Activated CD4-positive, alpha-beta T cell treated with anti-CD3 and anti-CD28 coated beads, Interleukin-2, amount 10 ng/mL, durations not matched to agents 7 days and 5 days (primary cell): ENCODE results near the gene CBLN3. TPM values are rescaled to one million over a fixed set of nuclear protein-coding genes. Genes with fewer than 3 reads are reported as not detected.
"Not testable (repeated sequence)": the region's sequence is repeated elsewhere in the genome, so short reads cannot be mapped to it uniquely, and the experiment has no call there.

Experiments used
- CTCF ChIA-PET: fragments of 350-600 bp; sonication (Branson Sonifier 250); formaldehyde crosslinking; loops from one replicate; lab custom pipeline; 2021; ENCODE audit warnings: antibody characterized with exemption; lab: Charles Lee
- POLR2A ChIA-PET: fragments of 350-600 bp; sonication (Branson Sonifier 250); formaldehyde crosslinking; loops from one replicate; lab custom pipeline; 2021; ENCODE audit warnings: antibody characterized with exemption; lab: Charles Lee
- DNase-seq: peaks from one replicate; pipeline ENCODE4 v3.0.0-alpha.2; 2020
- H3K27ac Mint-ChIP-seq: one replicate; pipeline ENCODE4 v1.8.0; 2021; ENCODE audit warnings: mild to moderate bottlenecking, moderate library complexity, mixed read lengths
- H3K27me3 Mint-ChIP-seq: one replicate; pipeline ENCODE4 v1.8.0; 2021; ENCODE audit warnings: mixed read lengths
- H3K36me3 Mint-ChIP-seq: one replicate; pipeline ENCODE4 v1.8.0; 2021; ENCODE audit warnings: low read depth, mixed read lengths
- H3K4me1 Mint-ChIP-seq: one replicate; pipeline ENCODE4 v1.8.0; 2021; ENCODE audit warnings: mixed read lengths
- H3K4me3 Mint-ChIP-seq: one replicate; pipeline ENCODE4 v1.8.0; 2021; ENCODE audit warnings: mild to moderate bottlenecking, moderate library complexity, mixed read lengths
- H3K9me3 Mint-ChIP-seq: one replicate; pipeline ENCODE4 v1.8.0; 2021; ENCODE audit warnings: mixed read lengths
- total RNA-seq, 2 experiments: library from RNA; stranded (reverse); gene quantifications; one replicate each; pipeline ENCODE4 v1.2.3, GENCODE V29; 2021

The CBLN3 gene
- total RNA-seq, 2 experiments from 2014 or later = 5.2 to 5.3 TPM

DNA sequence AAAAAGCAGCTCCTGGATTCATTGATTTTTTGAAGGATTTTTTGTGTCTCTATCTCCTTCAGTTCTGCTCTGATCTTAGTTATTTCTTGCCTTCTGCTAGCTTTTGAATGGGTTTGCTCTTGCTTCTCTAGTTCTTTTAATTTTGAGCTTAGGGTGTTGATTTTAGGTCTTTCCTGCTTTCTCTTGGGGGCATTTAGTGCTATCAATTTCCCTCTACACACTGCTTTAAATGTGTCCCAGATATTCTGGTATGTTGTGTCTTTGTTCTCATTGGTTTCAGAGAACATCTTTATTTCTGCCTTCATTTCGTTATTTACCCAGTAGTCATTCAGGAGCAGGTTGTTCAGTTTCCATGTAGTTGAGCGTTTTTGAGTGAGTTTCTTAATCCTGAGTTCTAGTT lies 21.4 kb upstream of the CBLN3 start:
- CTCF ChIA-PET, H3K4me3 Mint-ChIP-seq: not testable (repeated sequence)

GRCh38 chr14:24443053-24443665 lies 13.7 kb upstream of the CBLN3 start:
- Mint-ChIP-seq H3K4me1 (peaks cover 46% of the 10 kb centered on the region), H3K27me3 (no peaks in the 10 kb centered on the region), H3K27ac (peak overlapping the region; percentile 96), H3K4me3 (peak overlapping the region; percentile 90), H3K9me3 (no peaks in the 10 kb centered on the region), H3K36me3 (peaks cover 36% of the 10 kb centered on the region)
- POLR2A ChIA-PET = interaction anchor here (1.6 kb wide), 1 partner anchor 13 kb away, joined by 6 read pairs; the partner anchor contains the start of gene KHNYN
- CTCF ChIA-PET = interaction anchor here (0.6 to 5.1 kb wide), 4 partner anchors 12 to 200 kb away, joined by 5 to 57 read pairs (median 5); partner anchors contain the start of genes CBLN3, KHNYN, NYNRIN and TINF2
- no peak for DNase-seq

More for the DNA sequence above, 21.4 kb upstream of the CBLN3 start:
- H3K9me3 Mint-ChIP-seq, H3K4me1 Mint-ChIP-seq, POLR2A ChIA-PET, DNase-seq, H3K27me3 Mint-ChIP-seq, H3K27ac Mint-ChIP-seq: not testable (repeated sequence)
- H3K36me3 Mint-ChIP-seq = peaks cover 16% of the 10 kb centered on the region

DNA sequence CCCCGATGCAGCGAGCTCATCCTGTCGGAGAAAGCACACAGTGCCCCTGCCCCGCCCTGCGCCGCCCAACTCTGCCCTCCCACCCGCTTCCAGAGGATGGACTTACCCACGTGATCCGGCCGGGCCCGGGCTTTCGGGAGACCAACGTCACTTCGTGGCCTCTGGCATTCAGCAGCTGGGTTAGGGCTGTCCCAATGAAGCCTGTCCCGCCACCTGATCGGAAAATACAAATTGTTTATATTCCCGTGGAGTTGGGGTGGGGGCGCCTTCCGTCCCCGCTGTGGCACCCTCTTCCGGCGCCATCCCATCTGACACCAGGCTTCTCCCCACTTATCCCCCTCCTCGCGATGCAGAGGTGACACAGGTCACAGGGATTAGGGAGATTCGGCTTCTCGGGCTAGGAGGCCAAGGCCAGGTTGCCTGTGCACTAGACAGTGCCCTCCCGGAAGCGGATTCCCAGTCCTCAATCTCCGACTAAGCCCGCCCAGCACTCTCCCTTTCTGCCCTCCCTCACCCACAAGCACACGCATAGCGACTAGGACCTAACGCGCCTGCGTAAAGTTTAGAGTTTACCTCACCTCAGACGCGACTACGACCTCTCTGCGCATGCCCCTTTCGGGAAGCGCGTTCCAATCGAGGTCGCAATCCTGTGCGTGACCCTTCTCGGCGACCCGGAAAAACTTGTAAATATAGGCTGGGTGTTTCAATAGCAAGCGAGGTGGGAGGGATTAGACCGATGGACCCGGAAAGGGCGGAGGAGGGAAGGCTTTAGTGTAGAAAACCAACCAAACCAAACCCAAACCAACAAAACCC lies 13.0 kb upstream of the CBLN3 start, which contains the start of gene SDR39U1:
Gene SDR39U1 (minus strand): TSS at position 537 of the 813 bp plus-strand sequence. CDS start 7 bp downstream, at position 530.
- DNase-seq = peak; percentile 99
- Mint-ChIP-seq H3K9me3 (no peaks in the 10 kb centered on the region), H3K36me3 (peaks cover 43% of the 10 kb centered on the region), H3K4me3 (peak within 1 kb of the TSS; percentile 90), H3K27ac (peak within 1 kb of the TSS; percentile 96), H3K4me1 (peaks cover 53% of the 10 kb centered on the region), H3K27me3 (no peaks in the 10 kb centered on the region)
- POLR2A ChIA-PET = interaction anchor here (0.6 to 1.6 kb wide), 4 partner anchors 11 to 231 kb away, joined by 3 to 6 read pairs (median 6); partner anchors contain the start of gene KHNYN
- CTCF ChIA-PET = interaction anchor here (0.5 to 5.1 kb wide), 6 partner anchors 12 to 149 kb away, joined by 3 to 57 read pairs (median 5); partner anchors contain the start of genes CBLN3, KHNYN and NYNRIN

GRCh38 chr14:24441904-24442239 lies 12.4 kb upstream of the CBLN3 start:
- DNase-seq = no peak
- peak overlapping the region; percentile 90 for H3K4me3 Mint-ChIP-seq
- ChIA-PET POLR2A (interaction anchor here (0.6 to 1.6 kb wide), 4 partner anchors 10 to 232 kb away, joined by 3 to 6 read pairs (median 6); partner anchors contain the start of gene KHNYN), CTCF (interaction anchor here (0.5 to 5.1 kb wide), 5 partner anchors 11 to 226 kb away, joined by 3 to 57 read pairs (median 3); partner anchors contain the start of genes CBLN3, KHNYN and MDP1)
- H3K27me3 Mint-ChIP-seq = no peaks in the 10 kb centered on the region
- peak overlapping the region; percentile 96 for H3K27ac Mint-ChIP-seq
- H3K4me1 Mint-ChIP-seq = peaks cover 59% of the 10 kb centered on the region
- no peaks in the 10 kb centered on the region for H3K9me3 Mint-ChIP-seq
- H3K36me3 Mint-ChIP-seq = peaks cover 49% of the 10 kb centered on the region

DNA sequence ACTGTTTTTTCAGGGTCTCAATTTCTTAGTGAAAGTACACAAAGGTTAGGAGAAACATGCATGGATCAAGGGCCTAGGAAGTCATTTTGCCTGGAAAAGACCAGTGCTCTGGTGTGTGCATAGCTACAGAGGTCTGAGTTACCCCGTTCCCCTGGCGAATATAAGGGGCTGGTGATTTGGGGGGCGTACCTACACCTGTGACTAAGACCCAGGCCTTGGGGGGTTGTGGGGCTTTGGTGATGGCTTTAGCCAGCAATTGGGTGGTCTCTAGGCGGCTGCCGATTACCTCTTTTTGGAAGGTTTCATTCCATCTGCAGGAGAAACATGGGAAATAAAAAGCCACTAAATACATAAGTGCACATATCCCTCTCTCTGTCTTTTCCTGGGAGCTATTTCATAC lies 12.0 kb upstream of the CBLN3 start:
- Mint-ChIP-seq H3K27ac (peak overlapping the region; percentile 96), H3K27me3 (no peaks in the 10 kb centered on the region), H3K4me3 (peak overlapping the region; percentile 90), H3K9me3 (no peaks in the 10 kb centered on the region), H3K36me3 (peaks cover 53% of the 10 kb centered on the region), H3K4me1 (peaks cover 63% of the 10 kb centered on the region)
- ChIA-PET POLR2A (interaction anchor here (0.6 to 1.6 kb wide), 4 partner anchors 10 to 232 kb away, joined by 3 to 6 read pairs (median 6); partner anchors contain the start of gene KHNYN), CTCF (interaction anchor here (0.9 to 5.1 kb wide), 4 partner anchors 11 to 226 kb away, joined by 3 to 57 read pairs (median 4); partner anchors contain the start of genes CBLN3, KHNYN and MDP1)
- no peak for DNase-seq

- DNase-seq = no peak
- H3K27ac Mint-ChIP-seq = peak overlapping the region; percentile 96
- peaks cover 68% of the 10 kb centered on the region for H3K4me1 Mint-ChIP-seq
- no peaks in the 10 kb centered on the region for H3K9me3 Mint-ChIP-seq
- peak overlapping the region; percentile 90 for H3K4me3 Mint-ChIP-seq
- no peaks in the 10 kb centered on the region for H3K27me3 Mint-ChIP-seq
- POLR2A ChIA-PET = interaction anchor here (1.2 kb wide), 1 partner anchor 9 kb away, joined by 3 read pairs; no protein-coding TSS in a partner anchor
- CTCF ChIA-PET = interaction anchor here (0.7 to 5.1 kb wide), 4 partner anchors 10 to 225 kb away, joined by 3 to 57 read pairs (median 4); partner anchors contain the start of genes CBLN3, KHNYN and MDP1
- H3K36me3 Mint-ChIP-seq = peaks cover 56% of the 10 kb centered on the region
Measured at GRCh38 chr14:24440606-24441399, 11.3 kb upstream of the CBLN3 start.

DNA sequence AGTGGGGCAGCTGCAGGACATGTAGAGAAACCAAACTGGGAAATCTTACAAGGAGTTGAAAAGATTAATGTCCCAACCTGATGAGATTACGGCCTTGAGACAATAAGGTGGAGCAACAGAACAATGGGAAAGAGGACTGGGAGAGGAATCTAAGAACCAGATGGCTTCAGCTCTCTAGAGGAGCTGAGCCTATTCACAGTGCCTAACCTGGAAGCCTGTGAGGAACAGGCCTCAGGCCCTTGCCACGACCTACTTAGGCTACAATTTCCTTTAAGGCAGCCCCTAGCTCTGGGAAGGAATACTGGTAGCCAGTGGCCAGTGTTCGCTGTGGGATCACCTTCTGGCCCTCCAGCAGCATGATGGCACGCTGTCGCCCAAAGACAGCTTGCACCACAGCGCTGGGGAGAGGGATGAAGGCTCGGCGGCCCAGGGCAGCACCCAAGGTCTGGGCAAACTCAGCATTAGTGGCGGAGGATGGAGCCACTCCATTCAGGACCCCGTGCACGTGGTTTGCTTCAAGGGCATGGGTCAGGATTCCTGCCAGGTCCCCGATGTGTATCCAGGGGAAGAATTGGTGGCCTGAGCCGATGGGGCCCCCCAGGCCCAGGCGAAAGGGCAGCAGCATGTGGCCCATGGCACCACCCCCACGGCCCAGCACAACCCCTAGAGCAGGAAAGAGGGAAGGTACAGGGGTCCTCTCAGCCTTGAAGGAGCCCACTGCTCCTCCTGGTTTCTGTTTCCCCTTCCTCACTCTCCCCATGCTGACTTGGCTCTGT lies 10.6 kb upstream of the CBLN3 start:
- ChIA-PET CTCF (interaction anchor here (0.7 to 5.1 kb wide), 2 partner anchors 9 to 106 kb away, joined by 3 to 57 read pairs; partner anchors contain the start of genes CBLN3 and KHNYN), POLR2A (no interaction called here)
- Mint-ChIP-seq H3K4me3 (no peak overlapping the region), H3K27me3 (no peaks in the 10 kb centered on the region), H3K36me3 (peaks cover 58% of the 10 kb centered on the region), H3K4me1 (peaks cover 72% of the 10 kb centered on the region), H3K27ac (peak overlapping the region; percentile 75), H3K9me3 (no peaks in the 10 kb centered on the region)
- DNase-seq = no peak

DNA sequence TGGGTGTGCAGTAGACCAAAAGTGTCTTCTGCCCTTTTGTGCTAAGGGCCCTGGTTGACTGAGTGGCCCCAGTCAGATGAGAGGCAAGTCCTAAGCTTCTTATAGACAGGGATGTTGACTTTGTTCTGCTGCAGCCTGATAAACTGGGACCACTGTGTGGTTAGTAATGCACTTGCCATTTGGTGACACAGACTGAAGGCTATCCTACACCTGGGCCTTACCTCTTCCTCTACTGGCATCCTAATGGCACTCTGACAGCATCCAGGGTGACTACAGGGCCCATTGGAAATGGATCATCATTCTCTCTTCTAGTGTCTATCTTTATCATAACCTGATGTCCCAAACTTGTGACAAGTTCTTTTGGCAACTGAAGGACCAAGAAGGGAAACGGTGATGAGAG lies 9.8 kb upstream of the CBLN3 start:
- peaks cover 59% of the 10 kb centered on the region for H3K36me3 Mint-ChIP-seq
- no peak overlapping the region for H3K27ac Mint-ChIP-seq
- ChIA-PET CTCF (interaction anchor here (0.6 to 5.1 kb wide), 2 partner anchors 8 to 129 kb away, joined by 3 to 57 read pairs; partner anchors contain the start of genes CBLN3 and KHNYN), POLR2A (no interaction called here)
- no peak overlapping the region for H3K4me3 Mint-ChIP-seq
- no peak for DNase-seq
- no peaks in the 10 kb centered on the region for H3K9me3 Mint-ChIP-seq
- no peaks in the 10 kb centered on the region for H3K27me3 Mint-ChIP-seq
- H3K4me1 Mint-ChIP-seq = peaks cover 73% of the 10 kb centered on the region

- no peaks in the 10 kb centered on the region for H3K27me3 Mint-ChIP-seq
- peak overlapping the region; percentile 20 for H3K27ac Mint-ChIP-seq
- CTCF ChIA-PET = interaction anchor here (0.6 to 5.1 kb wide), 6 partner anchors 8 to 196 kb away, joined by 3 to 57 read pairs (median 10); partner anchors contain the start of genes CBLN3, KHNYN and TINF2
- no peak for DNase-seq
- peaks cover 62% of the 10 kb centered on the region for H3K36me3 Mint-ChIP-seq
- POLR2A ChIA-PET = no interaction called here
- no peaks in the 10 kb centered on the region for H3K9me3 Mint-ChIP-seq
- H3K4me1 Mint-ChIP-seq = peaks cover 69% of the 10 kb centered on the region
- no peak overlapping the region for H3K4me3 Mint-ChIP-seq
Measured at GRCh38 chr14:24438223-24439097, 9.0 kb upstream of the CBLN3 start.

- H3K4me1 Mint-ChIP-seq = peaks cover 70% of the 10 kb centered on the region
- no peaks in the 10 kb centered on the region for H3K9me3 Mint-ChIP-seq
- no peak for DNase-seq
- H3K4me3 Mint-ChIP-seq = peak overlapping the region; percentile 31
- ChIA-PET POLR2A (no interaction called here), CTCF (interaction anchor here (0.6 to 3.5 kb wide), 10 partner anchors 9 to 1356 kb away, joined by 3 to 44 read pairs (median 9); partner anchors contain the start of genes CIDEB, LTB4R, LTB4R2 and TINF2)
- H3K27me3 Mint-ChIP-seq = no peaks in the 10 kb centered on the region
- peaks cover 68% of the 10 kb centered on the region for H3K36me3 Mint-ChIP-seq
- peak overlapping the region; percentile 89 for H3K27ac Mint-ChIP-seq
Measured at GRCh38 chr14:24437736-24438067, 8.2 kb upstream of the CBLN3 start.
